Activated T-helper 2 cell treated with anti-CD3 and anti-CD28 coated beads, Interferon-gamma antibody, Interleukin-2, Interleukin-4, amounts not matched to agents 10 μg/mL and 5 μg/mL and 100 μg/mL, durations not matched to agents 14 hours and 24 hours and 36 hours (primary cell): Measurements from ENCODE around the gene LRPPRC. TPM values are rescaled to one million over a fixed set of nuclear protein-coding genes. Genes with fewer than 3 reads are reported as not detected.
A peak's percentile ranks its signal among the peaks of the same experiment; 100 is the strongest.
"Not testable (repeated sequence)": the region's sequence is repeated elsewhere in the genome, so short reads cannot be mapped to it uniquely, and the experiment has no call there.

ENCODE experiments used
- DNase-seq: peaks from one replicate; pipeline ENCODE4 v3.0.0; 2021; ENCODE audit warnings: low spot score
- H3K27ac Mint-ChIP-seq: one replicate; pipeline ENCODE4 v1.8.0; 2021; ENCODE audit warnings: mixed read lengths
- H3K27me3 Mint-ChIP-seq: one replicate; pipeline ENCODE4 v1.8.0; 2021; ENCODE audit warnings: low read depth, mixed read lengths
- H3K36me3 Mint-ChIP-seq: one replicate; pipeline ENCODE4 v1.8.0; 2021; ENCODE audit warnings: low read depth, mixed read lengths
- H3K4me1 Mint-ChIP-seq: one replicate; pipeline ENCODE4 v1.8.0; 2021; ENCODE audit warnings: low read depth, mixed read lengths
- H3K4me3 Mint-ChIP-seq: one replicate; pipeline ENCODE4 v1.8.0; 2021; ENCODE audit warnings: low read depth, mild to moderate bottlenecking, moderate library complexity, mixed read lengths
- H3K9me3 Mint-ChIP-seq: one replicate; pipeline ENCODE4 v1.8.0; 2021; ENCODE audit warnings: mixed read lengths
- intact Hi-C: fragments of 100-400 bp; cut with micrococcal nuclease; formaldehyde crosslinking; loops from one replicate; pipeline ENCODE4 v1.15.1; 2023
- total RNA-seq: library from RNA; stranded (reverse); gene quantifications from 2 replicates; pipeline ENCODE4 v1.2.3, GENCODE V29; 2022

LRPPRC gene
- total RNA-seq, 1 donor from 2014 or later: 161 TPM

- H3K4me3 Mint-ChIP-seq: no peak overlapping the region
- DNase-seq: no peak
- H3K4me1 Mint-ChIP-seq: peaks cover 24% of the 10 kb centered on the region
- intact Hi-C loops: no loop called here
- no peak overlapping the region for H3K27ac Mint-ChIP-seq
- H3K9me3 Mint-ChIP-seq: no peaks in the 10 kb centered on the region
- peaks cover 64% of the 10 kb centered on the region for H3K36me3 Mint-ChIP-seq
- H3K27me3 Mint-ChIP-seq: no peaks in the 10 kb centered on the region
Observed at GRCh38 chr2:43937269-43937820, 58.4 kb downstream of the LRPPRC start.

GRCh38 chr2:43934567-43934966 is 61.2 kb downstream of the LRPPRC start:
- Mint-ChIP-seq H3K9me3 (no peaks in the 10 kb centered on the region), H3K27me3 (no peaks in the 10 kb centered on the region), H3K27ac (peak overlapping the region; percentile 86), H3K36me3 (peaks cover 69% of the 10 kb centered on the region), H3K4me3 (no peak overlapping the region), H3K4me1 (peaks cover 26% of the 10 kb centered on the region)
- no peak for DNase-seq
- intact Hi-C loops: loop anchor here (5.0 kb wide), 1 partner anchor 172 kb away; no protein-coding TSS in a partner anchor

DNA sequence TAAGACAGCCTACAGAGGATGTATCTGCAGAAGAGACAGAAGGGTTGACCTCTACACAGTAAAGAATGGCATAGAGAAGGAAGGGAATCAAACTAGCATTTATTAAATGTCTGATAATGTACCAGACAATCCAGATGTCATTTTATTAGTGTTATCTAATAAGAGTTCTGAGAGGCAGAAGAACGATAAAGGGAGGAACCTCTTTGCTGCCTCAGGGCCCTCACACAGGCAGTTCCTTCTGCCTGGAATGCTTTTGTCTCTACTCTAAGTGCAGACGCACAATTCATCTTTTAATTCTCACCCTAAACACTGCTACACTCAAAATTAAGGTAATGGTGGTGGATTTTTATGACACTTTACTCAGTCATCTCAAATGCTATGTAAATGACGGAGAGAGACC is 64.5 kb downstream of the LRPPRC start:
- Mint-ChIP-seq H3K27me3 (no peaks in the 10 kb centered on the region), H3K9me3 (no peaks in the 10 kb centered on the region), H3K36me3 (peaks cover 71% of the 10 kb centered on the region), H3K4me3 (no peak overlapping the region), H3K27ac (no peak overlapping the region), H3K4me1 (peaks cover 39% of the 10 kb centered on the region)
- no peak for DNase-seq
- intact Hi-C loops: loop anchor here (5.0 kb wide), 1 partner anchor 169 kb away; no protein-coding TSS in a partner anchor

DNA sequence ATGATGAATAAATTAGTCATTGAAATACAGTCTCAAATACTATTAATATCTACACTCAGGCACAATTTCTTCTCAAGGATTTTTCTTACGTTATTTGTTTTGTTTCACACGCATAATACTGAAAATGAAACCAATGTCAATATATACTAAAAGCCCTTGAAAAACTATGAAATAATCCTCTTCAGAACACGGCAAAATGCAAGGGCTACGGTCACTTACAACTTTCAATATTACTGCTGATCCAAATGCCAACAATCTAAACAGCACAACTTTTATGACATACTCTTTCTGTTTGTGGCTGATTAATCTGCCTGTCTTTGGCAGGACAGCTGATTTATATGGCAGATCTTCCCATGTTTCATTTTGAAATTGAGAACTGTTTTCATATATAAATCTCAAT is 68.3 kb downstream of the LRPPRC start:
- Mint-ChIP-seq H3K27me3 (no peaks in the 10 kb centered on the region), H3K4me1 (peaks cover 15% of the 10 kb centered on the region), H3K9me3 (no peaks in the 10 kb centered on the region), H3K27ac (no peak overlapping the region), H3K4me3 (peak overlapping the region; percentile 1), H3K36me3 (peaks cover 76% of the 10 kb centered on the region)
- no peak for DNase-seq
- intact Hi-C loops: loop anchor here (5.0 kb wide), 1 partner anchor 50 kb away; no protein-coding TSS in a partner anchor

DNA sequence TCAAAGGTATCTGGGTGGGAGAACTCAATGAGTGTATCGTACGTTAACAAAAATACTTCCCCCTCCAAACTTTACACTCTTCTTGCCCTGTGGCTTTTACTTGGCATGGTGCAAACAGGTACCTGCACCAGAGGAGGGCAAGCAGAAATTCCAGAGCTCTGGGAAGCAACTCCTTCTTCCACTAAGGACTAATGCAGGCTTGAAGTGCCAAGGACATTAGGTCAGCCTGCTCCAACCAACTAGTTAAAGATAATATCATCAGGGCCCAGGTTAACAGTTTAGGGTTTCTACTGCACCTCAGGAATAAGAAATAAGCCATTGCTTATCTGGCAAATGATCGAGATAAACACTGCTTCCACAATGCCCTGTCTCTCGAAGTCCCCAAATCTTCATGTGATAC is 70.4 kb downstream of the LRPPRC start:
- DNase-seq: no peak
- Mint-ChIP-seq H3K9me3 (no peaks in the 10 kb centered on the region), H3K4me3 (no peak overlapping the region), H3K4me1 (peaks cover 15% of the 10 kb centered on the region), H3K27ac (no peak overlapping the region), H3K27me3 (no peaks in the 10 kb centered on the region), H3K36me3 (peaks cover 71% of the 10 kb centered on the region)
- intact Hi-C loops: loop anchor here (5.0 kb wide), 1 partner anchor 48 kb away; no protein-coding TSS in a partner anchor

- Mint-ChIP-seq H3K27me3 (no peaks in the 10 kb centered on the region), H3K27ac (no peak overlapping the region), H3K9me3 (no peaks in the 10 kb centered on the region), H3K4me1 (peaks cover 14% of the 10 kb centered on the region), H3K4me3 (no peak overlapping the region), H3K36me3 (peaks cover 65% of the 10 kb centered on the region)
- intact Hi-C loops: no loop called here
- no peak for DNase-seq
Observed at GRCh38 chr2:43924463-43924862, 71.3 kb downstream of the LRPPRC start.

DNA sequence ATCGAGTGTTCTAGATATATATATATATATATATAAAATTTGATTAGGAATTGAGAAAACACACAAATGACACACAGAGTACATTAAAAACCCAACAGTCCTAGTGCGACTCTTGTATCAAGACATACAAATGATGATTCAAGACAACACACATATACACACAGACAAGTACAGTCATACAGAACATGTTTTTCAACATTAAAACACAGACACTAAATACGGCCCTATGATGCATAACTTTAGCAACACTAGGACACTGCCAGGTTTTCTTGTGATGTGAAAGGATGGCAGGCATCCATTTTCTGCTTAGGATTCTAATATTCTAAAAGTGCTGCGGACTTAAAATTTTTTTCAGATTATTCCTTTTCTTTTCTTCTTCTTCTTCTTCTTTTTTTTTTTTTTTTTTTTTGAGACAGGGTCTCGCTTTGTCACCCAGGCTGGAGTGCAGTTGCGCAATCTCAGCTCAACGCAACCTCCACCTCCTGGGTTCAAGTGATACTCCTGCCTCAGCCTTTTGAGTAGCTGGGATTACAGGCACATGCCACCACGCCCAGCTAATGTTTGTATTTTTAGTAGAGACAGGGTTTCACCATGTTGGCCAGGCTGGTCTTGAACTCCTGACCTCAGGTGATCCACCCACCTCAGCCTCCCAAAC is 84.5 kb downstream of the LRPPRC start:
- not testable (repeated sequence) for DNase-seq, H3K4me3 Mint-ChIP-seq, H3K27me3 Mint-ChIP-seq, H3K27ac Mint-ChIP-seq, H3K9me3 Mint-ChIP-seq
- H3K36me3 Mint-ChIP-seq: peaks cover 75% of the 10 kb centered on the region
- intact Hi-C loops: loop anchor here (5.0 kb wide), 1 partner anchor 36 kb away; no protein-coding TSS in a partner anchor
- H3K4me1 Mint-ChIP-seq: peaks cover 20% of the 10 kb centered on the region

GRCh38 chr2:43906448-43907109 is 89.2 kb downstream of the LRPPRC start:
- Mint-ChIP-seq H3K36me3 (peaks cover 73% of the 10 kb centered on the region), H3K4me1 (peaks cover 27% of the 10 kb centered on the region), H3K4me3 (no peak overlapping the region), H3K9me3 (no peaks in the 10 kb centered on the region), H3K27ac (peak overlapping the region; percentile 75), H3K27me3 (no peaks in the 10 kb centered on the region)
- intact Hi-C loops: no loop called here
- no peak for DNase-seq

DNA sequence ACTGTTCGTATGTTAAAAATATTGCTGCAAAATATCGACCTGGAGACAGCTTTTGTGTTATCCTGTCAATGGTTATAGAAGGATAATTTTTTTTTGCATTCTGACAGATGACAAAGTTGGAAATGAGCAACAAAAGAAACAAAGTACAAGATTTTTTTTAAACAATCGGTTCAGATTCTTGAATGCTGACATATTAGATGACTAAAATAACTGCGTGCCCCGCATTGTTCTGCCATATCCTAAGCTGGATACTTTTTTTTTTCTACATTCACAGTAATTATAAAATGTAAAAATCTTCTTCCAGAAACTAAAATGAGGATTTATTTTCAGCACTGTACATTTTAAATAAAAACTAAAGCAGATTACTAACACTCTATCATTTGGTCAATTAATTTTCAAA is 89.9 kb downstream of the LRPPRC start:
- Mint-ChIP-seq H3K27ac (no peak overlapping the region), H3K36me3 (peaks cover 68% of the 10 kb centered on the region), H3K27me3 (no peaks in the 10 kb centered on the region), H3K9me3 (no peaks in the 10 kb centered on the region), H3K4me3 (no peak overlapping the region), H3K4me1 (peaks cover 25% of the 10 kb centered on the region)
- intact Hi-C loops: no loop called here
- no peak for DNase-seq

DNA sequence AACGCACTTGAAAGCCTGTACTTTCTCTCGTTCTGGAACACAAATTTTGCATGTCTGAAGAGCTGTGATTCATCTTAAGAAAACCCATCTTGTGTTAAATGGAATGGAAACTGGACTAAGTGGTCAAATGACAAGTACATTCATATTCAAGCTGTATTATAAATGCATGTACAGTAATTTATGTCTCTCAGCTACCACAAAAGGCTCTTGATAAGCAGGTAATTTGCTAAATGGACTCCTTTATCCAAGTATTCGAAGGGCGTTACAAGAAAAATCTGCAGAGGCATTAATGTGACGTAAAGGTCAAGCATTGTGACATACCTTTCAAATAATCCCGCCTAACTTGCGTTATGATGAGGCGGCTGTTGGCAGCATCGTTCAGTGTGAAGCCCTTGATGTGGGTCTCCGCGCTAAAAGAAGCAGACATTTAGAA is 90.4 kb downstream of the LRPPRC start:
- no peaks in the 10 kb centered on the region for H3K9me3 Mint-ChIP-seq
- no peaks in the 10 kb centered on the region for H3K27me3 Mint-ChIP-seq
- H3K27ac Mint-ChIP-seq: no peak overlapping the region
- peaks cover 25% of the 10 kb centered on the region for H3K4me1 Mint-ChIP-seq
- H3K4me3 Mint-ChIP-seq: no peak overlapping the region
- DNase-seq: no peak
- intact Hi-C loops: no loop called here
- H3K36me3 Mint-ChIP-seq: peaks cover 70% of the 10 kb centered on the region

DNA sequence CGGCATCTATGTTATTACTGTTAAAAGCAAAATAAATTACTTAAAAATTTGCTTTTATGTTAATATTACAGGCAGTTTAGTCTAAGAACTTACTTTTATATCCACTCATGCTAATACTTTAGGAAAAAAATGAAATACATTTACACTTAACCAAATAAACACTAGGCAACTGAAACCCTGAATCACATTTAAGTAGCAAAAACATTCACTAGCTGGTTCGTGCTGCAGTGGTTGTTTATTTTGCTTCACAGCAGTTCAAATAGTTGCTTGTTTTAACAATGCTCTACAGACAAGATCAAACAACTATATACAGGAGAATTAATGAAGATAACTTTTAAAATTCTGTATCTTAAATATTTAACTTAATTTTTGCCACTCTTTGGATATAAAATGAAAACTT is 96.2 kb downstream of the LRPPRC start:
- DNase-seq: no peak
- Mint-ChIP-seq H3K4me1 (no peaks in the 10 kb centered on the region), H3K27ac (no peak overlapping the region), H3K36me3 (peaks cover 60% of the 10 kb centered on the region), H3K4me3 (no peak overlapping the region), H3K27me3 (no peaks in the 10 kb centered on the region), H3K9me3 (no peaks in the 10 kb centered on the region)
- intact Hi-C loops: no loop called here

- intact Hi-C loops: no loop called here
Observed at GRCh38 chr2:43898838-43899346, 96.9 kb downstream of the LRPPRC start.

More at GRCh38 chr2:43898838-43899346, 96.9 kb downstream of the LRPPRC start:
- no peaks in the 10 kb centered on the region for H3K27me3 Mint-ChIP-seq
- H3K4me1 Mint-ChIP-seq: no peaks in the 10 kb centered on the region
- no peak for DNase-seq
- no peak overlapping the region for H3K27ac Mint-ChIP-seq
- H3K36me3 Mint-ChIP-seq: peaks cover 60% of the 10 kb centered on the region
- no peak overlapping the region for H3K4me3 Mint-ChIP-seq
- H3K9me3 Mint-ChIP-seq: no peaks in the 10 kb centered on the region
